ENCODE measurements around the gene PJVK.
"Not testable (repeated sequence)": the region's sequence is repeated elsewhere in the genome, so short reads cannot be mapped to it uniquely, and the experiment has no call there.

Gene PJVK

GRCh38 chr2:178450774-178451525 is at the start of gene PJVK, which contains the start of gene PRKRA:
PJVK (plus strand) TSS chr2:178451378; CDS start chr2:178453410, 2,032 bp downstream.
PRKRA (minus strand) TSS chr2:178451175; CDS start chr2:178451030, 145 bp downstream.
- peak; percentile 98 for DNase-seq (ENCODE audit: low spot score)

DNA sequence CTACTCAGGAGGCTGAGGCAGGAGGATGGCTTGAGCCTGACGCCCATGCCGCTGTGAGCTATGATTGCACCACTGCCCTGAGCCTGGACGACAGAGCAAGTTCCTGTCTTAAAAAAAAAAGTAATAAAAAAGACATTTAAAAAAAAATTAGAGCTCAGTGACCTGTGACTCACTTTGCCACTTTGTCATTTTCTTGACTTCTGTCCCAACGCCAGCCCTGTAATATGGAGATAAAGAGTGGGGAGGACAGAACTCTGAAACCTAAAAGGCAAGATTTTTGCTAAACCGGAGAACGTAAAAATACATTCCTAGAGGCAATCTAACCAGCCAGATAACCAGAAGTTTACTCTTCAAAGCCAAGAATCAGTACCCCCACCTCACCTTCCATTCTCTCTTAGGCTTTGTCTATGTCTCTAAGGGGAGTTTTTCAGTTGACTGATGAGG is 49.2 kb upstream of the PJVK start:
- no peak for DNase-seq (ENCODE audit: low spot score)

DNA sequence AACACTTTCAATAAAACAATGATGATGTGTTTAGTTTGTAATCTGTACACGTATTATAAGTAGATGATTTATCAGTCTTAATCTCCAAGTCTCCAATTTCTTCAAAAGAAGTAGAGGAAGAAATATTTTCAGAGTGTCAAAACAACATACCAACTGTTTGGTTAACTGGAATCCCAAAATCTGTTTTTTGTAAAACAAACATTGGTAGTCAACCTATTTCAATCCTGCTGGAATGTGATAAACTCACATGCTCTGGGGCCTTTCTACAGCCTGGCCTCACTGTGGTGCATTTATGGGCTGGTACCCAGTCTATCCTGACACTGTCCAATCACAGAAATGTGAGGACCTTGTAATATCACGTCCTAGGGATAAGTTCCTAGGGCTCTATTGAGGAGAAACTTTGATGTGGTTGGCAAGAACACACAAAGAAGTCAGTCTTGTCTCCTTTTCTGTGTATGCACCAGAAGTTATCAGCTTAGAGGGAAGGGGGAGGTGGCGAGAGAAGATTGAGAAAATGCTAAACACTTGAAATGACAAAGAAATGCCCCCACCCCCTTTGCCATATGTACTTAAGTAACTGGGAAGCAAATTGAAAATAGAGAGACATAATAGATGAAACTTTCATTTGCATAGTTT is 47.4 kb upstream of the PJVK start:
- DNase-seq (ENCODE audit: low spot score), result peak; percentile 9

GRCh38 chr2:178404368-178404767 is 46.8 kb upstream of the PJVK start:
- peak; percentile 75 for DNase-seq (ENCODE audit: low spot score)

GRCh38 chr2:178409261-178409660 is 41.9 kb upstream of the PJVK start:
- DNase-seq (ENCODE audit: low spot score), result no peak

DNA sequence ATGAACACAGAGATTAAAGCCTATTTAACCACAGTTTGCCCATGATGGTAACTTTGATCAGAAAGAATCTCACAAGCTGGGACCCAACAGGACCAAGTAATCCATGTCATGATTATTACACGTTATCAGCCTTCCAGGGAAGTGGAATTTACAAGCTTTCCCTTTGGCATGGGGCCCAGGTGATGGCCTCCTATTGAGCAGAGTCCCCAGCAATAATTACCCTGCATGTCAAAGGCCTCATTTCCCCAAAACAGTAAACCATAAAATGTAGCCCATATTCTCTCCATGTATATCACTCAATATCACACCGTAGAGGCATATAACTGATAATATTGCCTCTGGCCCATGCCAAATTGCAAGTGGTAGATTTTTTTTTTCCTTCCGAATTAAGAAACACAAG is 39.1 kb upstream of the PJVK start:
- no peak for DNase-seq (ENCODE audit: low spot score)

DNA sequence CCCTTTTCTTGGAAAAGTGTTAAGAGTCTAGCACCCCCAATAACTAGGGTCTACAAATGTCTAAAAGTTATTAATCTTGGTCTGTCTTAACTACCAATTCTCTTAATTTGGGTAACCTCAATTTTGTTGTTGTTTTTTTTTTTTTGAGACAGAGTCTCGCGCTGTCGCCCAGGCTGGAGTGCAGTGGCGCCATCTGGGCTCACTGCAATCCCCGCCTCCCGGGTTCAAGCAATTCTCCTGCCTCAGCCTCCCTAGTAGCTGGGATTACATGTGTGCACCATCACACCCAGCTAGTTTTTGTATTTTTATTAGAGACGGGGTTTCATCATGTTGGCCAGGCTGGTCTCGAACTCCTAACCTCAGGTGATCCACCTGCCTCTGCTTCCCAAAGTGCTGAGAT is 38.7 kb upstream of the PJVK start:
- DNase-seq (ENCODE audit: low spot score), result not testable (repeated sequence)

- DNase-seq (ENCODE audit: low spot score), result peak; percentile 62
These were observed 37.5 kb upstream of the PJVK start for GRCh38 chr2:178413472-178414265.

DNA sequence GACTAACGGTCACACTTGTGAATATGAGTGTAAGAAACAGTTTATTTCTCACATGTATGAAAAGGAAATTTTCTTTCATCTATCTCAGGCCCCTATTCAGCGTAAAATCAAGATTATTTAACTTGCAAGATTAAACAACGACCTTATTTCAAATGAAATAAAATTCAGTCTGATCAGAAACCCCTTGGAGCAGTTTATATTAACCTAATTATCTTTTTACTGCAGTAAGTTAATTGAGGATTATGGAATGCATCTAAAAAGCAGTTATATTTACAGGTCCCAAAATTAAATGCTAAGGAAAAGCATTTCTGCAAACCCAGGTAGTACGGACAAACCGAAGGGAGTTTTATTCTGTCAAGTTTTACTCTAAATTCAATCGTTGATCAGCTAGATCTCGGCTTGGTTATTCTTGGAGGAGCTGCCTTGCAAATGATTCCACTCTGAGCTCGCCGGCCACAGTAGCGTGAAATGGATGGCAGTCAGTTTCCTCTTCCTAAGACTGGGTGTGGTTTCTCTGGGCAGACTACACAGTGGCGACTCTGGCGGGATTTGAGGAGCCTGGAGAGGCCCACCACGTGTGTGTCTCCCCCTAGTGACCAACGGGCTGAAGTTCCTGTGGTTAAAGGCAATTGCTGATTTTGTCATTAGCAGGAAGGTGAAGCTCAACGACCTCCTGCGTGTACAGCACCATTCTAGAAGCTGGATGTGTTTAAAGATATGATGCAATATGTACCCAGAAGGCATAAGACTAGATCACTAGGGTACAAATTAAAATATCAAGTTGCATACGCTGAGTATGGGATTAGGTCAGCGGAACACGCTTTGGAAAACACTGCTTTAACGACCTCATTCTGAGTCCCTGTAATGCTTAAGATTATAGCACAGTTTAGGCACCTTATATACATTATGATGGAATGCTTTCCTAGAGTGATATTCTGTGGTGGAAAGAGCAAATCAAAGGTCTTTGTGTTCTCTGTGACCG is 36.6 kb upstream of the PJVK start:
- DNase-seq (ENCODE audit: low spot score), result peak; percentile 92

GRCh38 chr2:178415979-178416378 is 35.2 kb upstream of the PJVK start:
- DNase-seq (ENCODE audit: low spot score), result no peak

GRCh38 chr2:178417916-178418315 is 33.3 kb upstream of the PJVK start:
- DNase-seq (ENCODE audit: low spot score), result no peak

GRCh38 chr2:178418426-178418825 is 32.8 kb upstream of the PJVK start:
- no peak for DNase-seq (ENCODE audit: low spot score)

DNA sequence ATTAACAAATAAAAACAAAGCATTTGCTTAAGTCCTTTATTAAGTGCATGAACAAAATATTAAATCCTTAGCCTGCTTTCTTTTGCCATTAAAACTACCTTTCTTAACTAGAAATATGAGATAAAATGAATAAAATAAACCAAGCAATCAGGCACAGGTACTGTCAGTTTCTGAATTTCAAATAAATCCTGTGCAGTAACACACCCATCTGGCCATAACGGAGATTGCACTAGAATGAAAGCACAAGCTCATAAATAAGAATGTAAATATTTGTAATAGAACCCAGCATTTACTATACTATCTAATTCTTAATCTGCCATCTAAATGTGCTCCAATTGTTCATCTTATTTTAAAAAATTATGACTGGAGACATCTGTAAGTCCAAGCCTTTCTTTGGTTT is 32.1 kb upstream of the PJVK start:
- DNase-seq (ENCODE audit: low spot score), result no peak

DNA sequence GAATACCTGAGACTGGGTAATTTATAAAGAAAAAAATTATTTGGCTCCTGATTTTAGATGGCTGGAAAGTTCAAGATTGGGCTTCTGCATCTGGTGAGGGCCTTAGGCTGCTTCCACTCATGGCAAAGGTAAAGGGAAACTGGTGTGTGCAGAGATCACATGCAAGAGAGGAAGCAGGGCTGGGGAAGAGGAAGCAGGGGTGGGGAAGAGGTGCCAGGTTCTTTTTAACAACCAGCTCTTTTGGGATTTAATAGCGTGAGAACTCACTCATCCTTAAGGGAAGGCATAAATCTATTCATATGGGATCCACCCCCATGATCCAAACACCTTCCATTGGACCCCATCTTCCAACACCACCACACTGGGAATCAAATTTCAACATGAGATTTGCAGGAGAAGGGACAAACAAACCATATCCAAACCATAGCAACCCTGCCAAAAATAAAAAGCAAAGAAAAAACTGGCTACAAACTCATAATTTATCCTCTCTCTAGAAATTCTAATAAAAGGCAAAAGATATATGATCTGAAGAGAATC is 30.6 kb upstream of the PJVK start:
- DNase-seq (ENCODE audit: low spot score), result no peak

- DNase-seq (ENCODE audit: low spot score), result no peak
These were observed 29.1 kb upstream of the PJVK start for GRCh38 chr2:178422097-178422496.

GRCh38 chr2:178423746-178424145 is 27.4 kb upstream of the PJVK start:
- DNase-seq (ENCODE audit: low spot score), result not testable (repeated sequence)

GRCh38 chr2:178425255-178425827 is 25.8 kb upstream of the PJVK start:
- no peak for DNase-seq (ENCODE audit: low spot score)

GRCh38 chr2:178426388-178426787 is 24.8 kb upstream of the PJVK start:
- DNase-seq (ENCODE audit: low spot score), result no peak

- no peak for DNase-seq (ENCODE audit: low spot score)
These were observed 23.7 kb upstream of the PJVK start for GRCh38 chr2:178427458-178427857.

DNA sequence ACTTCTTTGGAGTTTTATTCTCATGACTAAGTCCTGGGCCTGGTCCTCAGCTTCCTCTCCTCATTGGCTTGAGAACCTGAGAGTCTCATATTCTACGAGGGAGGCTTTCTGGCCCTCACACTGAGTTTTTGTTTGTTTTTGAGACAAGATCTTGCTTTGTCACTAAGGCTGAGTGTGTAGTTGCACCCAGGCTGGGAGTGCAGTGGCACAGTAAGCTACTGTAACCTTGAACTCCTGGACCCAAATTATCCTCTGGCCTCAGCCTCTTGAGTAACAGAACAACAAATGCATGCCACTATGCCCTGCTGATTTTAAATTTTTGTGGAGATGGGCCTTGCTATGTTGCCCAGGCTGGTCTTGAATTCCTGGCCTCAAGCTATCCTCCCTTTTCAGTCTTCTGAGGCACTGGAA is 22.8 kb upstream of the PJVK start:
- DNase-seq (ENCODE audit: low spot score), result no peak

DNA sequence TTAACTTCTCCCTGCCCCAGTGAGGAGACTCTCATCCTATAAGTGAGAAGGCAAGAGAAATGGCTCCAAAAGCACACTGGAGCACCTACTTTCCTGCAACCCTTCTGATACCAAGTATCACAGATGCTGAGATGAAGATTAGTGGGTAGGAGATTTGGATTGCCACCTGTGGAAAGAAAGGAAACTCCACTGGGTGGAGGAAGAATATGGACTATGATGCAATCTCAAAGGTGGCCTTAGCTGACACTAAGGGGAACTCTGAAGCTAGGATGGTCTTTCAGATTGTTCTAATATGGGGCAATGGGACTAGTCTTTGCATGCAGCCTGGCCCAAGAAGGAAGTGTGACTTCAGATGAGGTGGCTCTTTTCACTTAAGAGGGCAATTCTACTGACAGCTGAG is 21.8 kb upstream of the PJVK start:
- no peak for DNase-seq (ENCODE audit: low spot score)

Measured in AG08395 (cell line).